HG02840 (cell line): ENCODE data around the gene VTI1A.

ENCODE experiments used
- ATAC-seq: cut with Tn5 transposase; IDR thresholded peaks from one replicate; pipeline ENCODE4 v1.9.1; 2021; ENCODE audit warnings: mild to moderate bottlenecking, moderate library complexity, moderate number of reproducible peaks; ENCODE audit not compliant: unreplicated experiment, low FRiP score

VTI1A gene

GRCh38 chr10:112663234-112664125 lies 216.5 kb downstream of the VTI1A start:
- no peak for ATAC-seq

GRCh38 chr10:112666094-112666493 lies 219.1 kb downstream of the VTI1A start:
- ATAC-seq: no peak

- ATAC-seq: no peak
These were observed 223.0 kb downstream of the VTI1A start for GRCh38 chr10:112669989-112670388.

- no peak for ATAC-seq
These were observed 224.7 kb downstream of the VTI1A start for GRCh38 chr10:112671743-112672142.

- no peak for ATAC-seq
These were observed 225.7 kb downstream of the VTI1A start for GRCh38 chr10:112672706-112673105.

GRCh38 chr10:112675560-112676083 lies 228.6 kb downstream of the VTI1A start:
- no peak for ATAC-seq

GRCh38 chr10:112677689-112678088 lies 230.7 kb downstream of the VTI1A start:
- no peak for ATAC-seq

- ATAC-seq: no peak
These were observed 231.6 kb downstream of the VTI1A start for GRCh38 chr10:112678581-112678980.

GRCh38 chr10:112678987-112679386 lies 232.0 kb downstream of the VTI1A start:
- ATAC-seq: no peak

GRCh38 chr10:112679392-112679791 lies 232.4 kb downstream of the VTI1A start:
- no peak for ATAC-seq

GRCh38 chr10:112680586-112680985 lies 233.6 kb downstream of the VTI1A start:
- ATAC-seq: no peak

- no peak for ATAC-seq
These were observed 240.6 kb downstream of the VTI1A start for GRCh38 chr10:112687647-112688046.

GRCh38 chr10:112689327-112690072 lies 242.5 kb downstream of the VTI1A start:
- no peak for ATAC-seq

GRCh38 chr10:112695539-112695938 lies 248.5 kb downstream of the VTI1A start:
- ATAC-seq: no peak

GRCh38 chr10:112696592-112696991 lies 249.6 kb downstream of the VTI1A start:
- ATAC-seq: no peak

GRCh38 chr10:112698133-112698817 lies 251.3 kb downstream of the VTI1A start:
- ATAC-seq: no peak

GRCh38 chr10:112698818-112699164 lies 251.8 kb downstream of the VTI1A start:
- ATAC-seq: no peak

GRCh38 chr10:112700215-112700671 lies 253.2 kb downstream of the VTI1A start:
- ATAC-seq: no peak

- ATAC-seq: no peak
These were observed 254.3 kb downstream of the VTI1A start for GRCh38 chr10:112701211-112701877.

- ATAC-seq: no peak
These were observed 254.9 kb downstream of the VTI1A start for GRCh38 chr10:112701878-112702255.
